Spleen (tissue), 11 donors: ENCODE results near the gene SLC29A3. TPM values are rescaled to one million over a fixed set of nuclear protein-coding genes. Genes with fewer than 3 reads are reported as not detected.

Experiments used
- DNase-seq: peaks from one replicate; pipeline ENCODE4 v3.0.0-alpha.2; 2020
- H3K27ac ChIP-seq, 8 donors: fragments of 200-600 bp; sonication (generic) in 7 of 8; 1 replicate in 4 of 8; 2 replicates in 4 of 8; pipeline versions ENCODE4 v1.5.0 to v1.8.0; 2016 to 2021; ENCODE audit warnings: inconsistent platforms in 4 of 8, mild to moderate bottlenecking in 4 of 8, moderate library complexity in 1 of 8
- H3K27me3 ChIP-seq, 7 donors: fragments of 200-600 bp; sonication (generic) in 6 of 7; replicated peaks in 1 of 7; 1 replicate in 4 of 7; 2 replicates in 3 of 7; pipeline versions ENCODE4 v1.5.0 to v1.8.0; 2016 to 2021; ENCODE audit warnings: inconsistent platforms in 3 of 7, mild to moderate bottlenecking in 1 of 7
- H3K36me3 ChIP-seq, 6 donors: fragments of 200-600 bp; sonication (generic) in 5 of 6; 1 replicate in 4 of 6; 2 replicates in 2 of 6; pipeline versions ENCODE4 v1.5.0 to v1.8.0; 2016 to 2021; ENCODE audit warnings: inconsistent platforms in 2 of 6
- H3K4me1 ChIP-seq, 6 donors: fragments of 200-600 bp; sonication (generic) in 5 of 6; 1 replicate in 3 of 6; 2 replicates in 3 of 6; pipeline versions ENCODE4 v1.5.0 to v1.8.0; 2016 to 2021; ENCODE audit warnings: inconsistent platforms in 3 of 6
- H3K4me3 ChIP-seq, 8 donors: fragments of 200-600 bp; sonication (generic) in 7 of 8; 1 replicate in 4 of 8; 2 replicates in 4 of 8; pipeline versions ENCODE4 v1.5.0 to v1.8.0; 2016 to 2021; ENCODE audit warnings: inconsistent platforms in 4 of 8, mild to moderate bottlenecking in 4 of 8, moderate library complexity in 2 of 8
- H3K9me3 ChIP-seq, 8 donors: fragments of 200-600 bp; sonication (generic) in 7 of 8; 1 replicate in 4 of 8; 2 replicates in 4 of 8; pipeline versions ENCODE4 v1.5.0 to v1.8.0; 2016 to 2021; ENCODE audit warnings: inconsistent platforms in 4 of 8
- POLR2A ChIP-seq, 3 donors: fragments of 450-650 bp; IDR thresholded peaks; one replicate each; pipeline ENCODE4 v1.5.1; 2017; ENCODE audit warnings: antibody characterized with exemption in 3 of 3, mild to moderate bottlenecking in 1 of 3
- POLR2AphosphoS5 ChIP-seq, 3 donors: sonication (generic); formaldehyde crosslinking; IDR thresholded peaks; one replicate each; pipeline ENCODE4 v1.5.1; 2017; ENCODE audit warnings: antibody characterized with exemption in 3 of 3
- WGBS, 5 donors: extraction: QIAGEN DNeasy Blood & Tissue Kit in 3 of 5; methylation state at CpG; one replicate each; pipeline versions ENCODE4 v1.1.5 to v1.1.7; 2013 to 2018; 5-methylcytosine and 5-hydroxymethylcytosine counted together
- intact Hi-C: fragments of 100-400 bp; cut with DNase I; formaldehyde crosslinking; loops from one replicate; pipeline ENCODE4 v1.15.0; 2023; ENCODE audit warnings: low total_unique reads
- polyA plus RNA-seq, 3 donors: library from polyadenylated mRNA; stranded (reverse); fragments of 200-250 nt; gene quantifications; one replicate each; pipeline ENCODE4 v1.2.1, GENCODE V29; 2013
- total RNA-seq, 7 donors: library from RNA; depleted of rRNA in 3 of 7; stranded (reverse); fragments of >200 nt in 3 of 7; fragmentation: NEBNext Ultra II Directional in 4 of 7; extraction: Animal tissue kit (Norgen Biotek cat#: 25700) in 4 of 7; gene quantifications; one replicate each; pipeline versions ENCODE4 v1.1.0 to v1.2.1, GENCODE V29; 2016 to 2021
- TF ChIP-seq, protein P1 (sequence below), 11 experiments: fragments of 200-600 bp in 7 of 11; fragments of 450-650 bp in 4 of 11; sonication (generic) in 4 of 11; IDR thresholded peaks in 8 of 11; conservative IDR thresholded peaks in 3 of 11; 1 replicate in 7 of 11; 2 replicates in 4 of 11; pipeline versions ENCODE4 v1.4.0 to v1.8.0; 2016 to 2021; ENCODE audit warnings: antibody characterized with exemption in 11 of 11, inconsistent platforms in 4 of 11, mild to moderate bottlenecking in 1 of 11
- donor health status: healthy with polysubstance abuse.
- donor health status: DM: no; HTN: no; CAD: no; lungs with moderate emphysema.
- donor health status: DM: no; HTN: no; CAD: no.
- donor health status: Bipolar disorder and iron deficiency.
- donor health status: healthy.
- donor health status: DM: no; HTN: no; CAD: no.
- donor health status: DM: yes; HTN: yes; CAD: no.

The SLC29A3 gene
- total and polyA plus RNA-seq, 10 donors, result 3.3 to 15.6 (median 7.7) TPM

DNA sequence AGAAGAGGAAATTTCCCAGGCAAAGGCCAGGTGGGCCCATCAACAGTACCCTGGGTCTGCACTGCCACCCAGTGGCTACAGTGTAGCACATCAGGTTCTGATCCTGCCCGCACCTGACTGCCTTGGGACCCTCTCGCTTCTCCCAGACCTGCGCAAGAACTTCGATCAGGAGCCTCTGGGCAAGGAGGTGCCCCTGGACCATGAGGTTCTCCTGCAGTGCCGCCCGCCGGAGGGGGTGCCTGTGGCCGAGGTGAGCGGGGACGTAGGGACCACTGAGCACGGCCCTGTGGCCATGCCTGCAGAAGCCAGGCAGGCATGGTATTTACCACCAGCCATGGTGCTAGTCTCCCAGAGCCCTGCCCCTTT lies 33.9 kb upstream of the SLC29A3 start:
- Histone ChIP-seq H3K36me3 (peaks cover 0 to 47% (median 0%) of the 10 kb centered on the region in 6 donors), H3K27me3 (no peaks in the 10 kb centered on the region), H3K4me1 (peaks cover 0 to 29% (median 9%) of the 10 kb centered on the region in 6 donors), H3K4me3 (no peak overlapping the region), H3K9me3 (no peaks in the 10 kb centered on the region), H3K27ac (no peak overlapping the region)
- TF ChIP-seq, protein P1, sequence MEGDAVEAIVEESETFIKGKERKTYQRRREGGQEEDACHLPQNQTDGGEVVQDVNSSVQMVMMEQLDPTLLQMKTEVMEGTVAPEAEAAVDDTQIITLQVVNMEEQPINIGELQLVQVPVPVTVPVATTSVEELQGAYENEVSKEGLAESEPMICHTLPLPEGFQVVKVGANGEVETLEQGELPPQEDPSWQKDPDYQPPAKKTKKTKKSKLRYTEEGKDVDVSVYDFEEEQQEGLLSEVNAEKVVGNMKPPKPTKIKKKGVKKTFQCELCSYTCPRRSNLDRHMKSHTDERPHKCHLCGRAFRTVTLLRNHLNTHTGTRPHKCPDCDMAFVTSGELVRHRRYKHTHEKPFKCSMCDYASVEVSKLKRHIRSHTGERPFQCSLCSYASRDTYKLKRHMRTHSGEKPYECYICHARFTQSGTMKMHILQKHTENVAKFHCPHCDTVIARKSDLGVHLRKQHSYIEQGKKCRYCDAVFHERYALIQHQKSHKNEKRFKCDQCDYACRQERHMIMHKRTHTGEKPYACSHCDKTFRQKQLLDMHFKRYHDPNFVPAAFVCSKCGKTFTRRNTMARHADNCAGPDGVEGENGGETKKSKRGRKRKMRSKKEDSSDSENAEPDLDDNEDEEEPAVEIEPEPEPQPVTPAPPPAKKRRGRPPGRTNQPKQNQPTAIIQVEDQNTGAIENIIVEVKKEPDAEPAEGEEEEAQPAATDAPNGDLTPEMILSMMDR (IDR thresholded peaks at IDR 0.05 in 8 of 11, conservative IDR thresholded peaks at IDR 0.05 in 3 of 11), result peak in 10 of 11 experiments; percentile 53 to 82 (median 69)
- no peak for TF ChIP-seq POLR2A (IDR thresholded peaks at IDR 0.05)
- intact Hi-C loops, result loop anchor here (10.0 kb wide), 1 partner anchor 360 kb away; no protein-coding TSS in a partner anchor
- WGBS, 5 donors, result 37 to 100% (median 62%) methylated on average over 3 to 11 of the region's 11 CpGs
- DNase-seq, result no peak

DNA sequence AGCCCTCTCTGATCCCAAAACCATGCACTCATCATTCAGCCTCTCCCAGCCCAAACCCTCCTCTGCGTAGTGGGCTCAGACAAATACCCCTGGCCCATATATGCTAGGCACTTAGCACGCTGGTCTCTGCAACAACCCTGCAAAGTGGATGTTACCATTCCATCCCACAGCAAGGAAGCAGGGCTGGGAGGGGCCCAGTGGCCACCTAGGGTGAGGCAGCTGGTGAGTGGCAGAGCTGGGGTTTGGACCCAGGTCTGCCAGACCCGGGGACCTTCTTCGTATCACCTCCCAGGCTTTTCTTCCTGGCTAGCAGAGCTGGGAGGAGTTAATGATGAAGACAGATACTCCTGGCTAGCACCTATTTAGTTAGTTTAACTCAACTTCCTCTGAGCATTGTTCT lies 33.1 kb upstream of the SLC29A3 start:
- WGBS, 5 donors, result 76 to 95% (median 87%) methylated on average over 4 of the region's 4 CpGs
- Histone ChIP-seq H3K4me1 (peaks cover 0 to 27% (median 6%) of the 10 kb centered on the region in 6 donors), H3K27me3 (no peaks in the 10 kb centered on the region), H3K27ac (no peak overlapping the region), H3K9me3 (no peaks in the 10 kb centered on the region), H3K4me3 (no peak overlapping the region), H3K36me3 (peaks cover 0 to 47% (median 0%) of the 10 kb centered on the region in 6 donors)
- TF ChIP-seq, protein P1 (IDR thresholded peaks at IDR 0.05 in 8 of 11, conservative IDR thresholded peaks at IDR 0.05 in 3 of 11), result no peak
- no peak for DNase-seq
- intact Hi-C loops, result loop anchor here (10.0 kb wide), 1 partner anchor 361 kb away; no protein-coding TSS in a partner anchor

DNA sequence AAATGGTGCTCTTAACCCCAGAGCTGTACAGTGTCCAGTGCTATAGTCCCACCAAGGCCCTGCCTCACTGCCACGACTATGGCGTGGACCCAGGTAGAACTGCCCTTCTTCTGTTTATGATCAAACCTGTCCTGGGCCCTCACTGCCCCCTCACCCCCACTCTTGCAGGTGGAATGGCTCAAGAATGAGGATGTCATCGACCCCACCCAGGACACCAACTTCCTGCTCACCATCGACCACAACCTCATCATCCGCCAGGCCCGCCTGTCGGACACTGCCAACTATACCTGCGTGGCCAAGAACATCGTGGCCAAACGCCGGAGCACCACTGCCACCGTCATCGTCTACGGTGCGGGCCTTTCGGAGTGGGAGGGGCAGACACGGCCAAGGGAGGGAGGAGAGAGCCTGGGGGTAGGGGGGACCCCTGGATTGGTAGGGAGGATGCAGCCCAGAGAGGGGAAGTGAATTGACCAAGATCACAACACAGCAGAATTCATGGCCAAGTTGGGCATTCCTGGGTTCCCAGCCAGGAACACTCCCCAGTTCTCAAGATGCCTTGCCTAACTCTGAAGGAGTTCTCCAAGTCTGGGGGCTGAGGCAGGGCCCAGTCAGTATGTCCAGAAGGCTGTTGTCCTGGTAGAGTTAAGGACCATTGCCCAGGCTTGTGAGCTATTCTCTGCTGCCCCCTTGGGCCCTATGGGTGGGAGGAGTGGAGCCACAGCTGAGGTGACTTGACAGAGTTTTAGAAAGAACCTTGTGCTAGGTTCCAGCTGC lies 32.4 kb upstream of the SLC29A3 start:
- TF ChIP-seq, protein P1 (IDR thresholded peaks at IDR 0.05 in 8 of 11, conservative IDR thresholded peaks at IDR 0.05 in 3 of 11), result no peak
- TF ChIP-seq POLR2AphosphoS5 (IDR thresholded peaks at IDR 0.05), result no peak
- TF ChIP-seq POLR2A (IDR thresholded peaks at IDR 0.05), result no peak
- Histone ChIP-seq H3K27me3 (no peaks in the 10 kb centered on the region), H3K27ac (no peak overlapping the region), H3K9me3 (no peaks in the 10 kb centered on the region), H3K4me3 (no peak overlapping the region), H3K36me3 (peaks cover 0 to 47% (median 0%) of the 10 kb centered on the region in 6 donors), H3K4me1 (peaks cover 0 to 26% (median 6%) of the 10 kb centered on the region in 6 donors)
- no peak for DNase-seq
- WGBS, 5 donors, result 73 to 91% (median 84%) methylated on average over 17 of the region's 17 CpGs
- intact Hi-C loops, result loop anchor here (10.0 kb wide), 1 partner anchor 362 kb away; no protein-coding TSS in a partner anchor

DNA sequence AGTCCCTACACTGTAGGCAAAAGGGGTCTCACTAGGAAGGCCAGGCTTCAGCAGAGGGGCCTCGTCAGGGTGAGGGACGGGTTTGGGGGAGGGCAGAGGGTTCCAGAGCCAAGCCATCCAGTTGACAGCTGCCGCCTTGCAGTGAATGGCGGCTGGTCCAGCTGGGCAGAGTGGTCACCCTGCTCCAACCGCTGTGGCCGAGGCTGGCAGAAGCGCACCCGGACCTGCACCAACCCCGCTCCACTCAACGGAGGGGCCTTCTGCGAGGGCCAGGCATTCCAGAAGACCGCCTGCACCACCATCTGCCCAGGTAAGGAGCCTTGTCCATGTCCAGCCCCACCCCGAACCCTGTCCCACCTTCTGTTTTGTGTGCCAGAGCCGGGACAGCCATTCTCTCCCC lies 31.6 kb upstream of the SLC29A3 start:
- 30 to 90% (median 84%) methylated on average over 2 to 14 of the region's 14 CpGs for WGBS, 5 donors
- no peaks in the 10 kb centered on the region for H3K9me3 ChIP-seq
- TF ChIP-seq POLR2AphosphoS5 (IDR thresholded peaks at IDR 0.05), result no peak
- H3K4me1 ChIP-seq, result peaks cover 0 to 26% (median 6%) of the 10 kb centered on the region in 6 donors
- peaks cover 0 to 50% (median 0%) of the 10 kb centered on the region in 6 donors for H3K36me3 ChIP-seq
- no peak for DNase-seq
- H3K4me3 ChIP-seq, result no peak overlapping the region
- H3K27ac ChIP-seq, result no peak overlapping the region
- H3K27me3 ChIP-seq, result no peaks in the 10 kb centered on the region
- intact Hi-C loops, result loop anchor here (10.0 kb wide), 1 partner anchor 363 kb away; no protein-coding TSS in a partner anchor
